Measurements from ENCODE around the gene ING2.

The ING2 gene

GRCh38 chr4:183467246-183467645 is 37.6 kb upstream of the ING2 start:
- no peaks in the 10 kb centered on the region for H3K4me1 ChIP-seq (ENCODE audit: low read length)
- H3K9ac ChIP-seq (ENCODE audit: low read length): no peak overlapping the region
- no peak overlapping the region for H2AFZ ChIP-seq (ENCODE audit: low read length)
- H3F3A ChIP-seq (ENCODE audit: insufficient read depth, low read length): no peaks in the 10 kb centered on the region
- no peaks in the 10 kb centered on the region for H3K9me3 ChIP-seq (replicated peaks; ENCODE audit: insufficient read depth, low read length)
- DNase-seq: no peak
- no peaks in the 10 kb centered on the region for H3K79me2 ChIP-seq (ENCODE audit: low read length)
- no peaks in the 10 kb centered on the region for H3K9me2 ChIP-seq (replicated peaks; ENCODE audit: insufficient read depth, low read length)
- TF ChIP-seq EZH2 (optimal IDR thresholded peaks at IDR 0.05; ENCODE audit: low read depth, low read length) (no peak), CTCF (IDR thresholded peaks at IDR 0.05; ENCODE audit: low read length) (no peak), EZH2phosphoT487 (IDR thresholded peaks at IDR 0.05; ENCODE audit: low read length) (no peak)
- no peak overlapping the region for H3K4me3 ChIP-seq (ENCODE audit: low read length)
- H3K27me3 ChIP-seq (replicated peaks; ENCODE audit: insufficient read depth, low read length): no peaks in the 10 kb centered on the region
- no peak overlapping the region for H3K27ac ChIP-seq (ENCODE audit: low read length)
- no peak overlapping the region for H3K4me2 ChIP-seq (ENCODE audit: low read depth, low read length)
- no peaks in the 10 kb centered on the region for H3K36me3 ChIP-seq (replicated peaks; ENCODE audit: insufficient read depth, low read length)
- no peaks in the 10 kb centered on the region for H4K20me1 ChIP-seq (ENCODE audit: insufficient read depth, low read length)

GRCh38 chr4:183468210-183469095 is 36.4 kb upstream of the ING2 start:
- Histone ChIP-seq H3K4me3 (ENCODE audit: low read length) (no peak overlapping the region), H3K9me2 (replicated peaks; ENCODE audit: insufficient read depth, low read length) (no peaks in the 10 kb centered on the region), H3K27ac (ENCODE audit: low read length) (no peak overlapping the region), H2AFZ (ENCODE audit: low read length) (no peak overlapping the region), H3K4me1 (ENCODE audit: low read length) (no peaks in the 10 kb centered on the region), H3K9ac (ENCODE audit: low read length) (no peak overlapping the region), H3F3A (ENCODE audit: insufficient read depth, low read length) (no peaks in the 10 kb centered on the region), H3K4me2 (ENCODE audit: low read depth, low read length) (no peak overlapping the region), H3K36me3 (replicated peaks; ENCODE audit: insufficient read depth, low read length) (no peaks in the 10 kb centered on the region), H3K9me3 (replicated peaks; ENCODE audit: insufficient read depth, low read length) (no peaks in the 10 kb centered on the region), H3K27me3 (replicated peaks; ENCODE audit: insufficient read depth, low read length) (no peaks in the 10 kb centered on the region), H4K20me1 (ENCODE audit: insufficient read depth, low read length) (no peaks in the 10 kb centered on the region), H3K79me2 (ENCODE audit: low read length) (no peaks in the 10 kb centered on the region)
- TF ChIP-seq CTCF (IDR thresholded peaks at IDR 0.05; ENCODE audit: low read length): no peak
- no peak for TF ChIP-seq EZH2phosphoT487 (IDR thresholded peaks at IDR 0.05; ENCODE audit: low read length)
- TF ChIP-seq EZH2 (optimal IDR thresholded peaks at IDR 0.05; ENCODE audit: low read depth, low read length): no peak
- no peak for DNase-seq

GRCh38 chr4:183469285-183469684 is 35.6 kb upstream of the ING2 start:
- Histone ChIP-seq H3F3A (ENCODE audit: insufficient read depth, low read length) (no peaks in the 10 kb centered on the region), H3K9me2 (replicated peaks; ENCODE audit: insufficient read depth, low read length) (no peaks in the 10 kb centered on the region), H3K4me3 (ENCODE audit: low read length) (no peak overlapping the region), H3K9me3 (replicated peaks; ENCODE audit: insufficient read depth, low read length) (no peaks in the 10 kb centered on the region), H3K36me3 (replicated peaks; ENCODE audit: insufficient read depth, low read length) (no peaks in the 10 kb centered on the region), H2AFZ (ENCODE audit: low read length) (no peak overlapping the region), H4K20me1 (ENCODE audit: insufficient read depth, low read length) (no peaks in the 10 kb centered on the region), H3K27me3 (replicated peaks; ENCODE audit: insufficient read depth, low read length) (no peaks in the 10 kb centered on the region), H3K4me1 (ENCODE audit: low read length) (no peaks in the 10 kb centered on the region), H3K9ac (ENCODE audit: low read length) (no peak overlapping the region), H3K79me2 (ENCODE audit: low read length) (no peaks in the 10 kb centered on the region), H3K27ac (ENCODE audit: low read length) (no peak overlapping the region), H3K4me2 (ENCODE audit: low read depth, low read length) (no peak overlapping the region)
- DNase-seq: no peak
- no peak for TF ChIP-seq EZH2 (optimal IDR thresholded peaks at IDR 0.05; ENCODE audit: low read depth, low read length)

GRCh38 chr4:183469936-183470335 is 34.9 kb upstream of the ING2 start:
- TF ChIP-seq CTCF (IDR thresholded peaks at IDR 0.05; ENCODE audit: low read length) (no peak), EZH2phosphoT487 (IDR thresholded peaks at IDR 0.05; ENCODE audit: low read length) (no peak), EZH2 (optimal IDR thresholded peaks at IDR 0.05; ENCODE audit: low read depth, low read length) (no peak)
- Histone ChIP-seq H3K36me3 (replicated peaks; ENCODE audit: insufficient read depth, low read length) (no peaks in the 10 kb centered on the region), H3K9me3 (replicated peaks; ENCODE audit: insufficient read depth, low read length) (no peaks in the 10 kb centered on the region), H3F3A (ENCODE audit: insufficient read depth, low read length) (no peaks in the 10 kb centered on the region), H3K27me3 (replicated peaks; ENCODE audit: insufficient read depth, low read length) (no peaks in the 10 kb centered on the region), H3K4me1 (ENCODE audit: low read length) (no peaks in the 10 kb centered on the region), H3K79me2 (ENCODE audit: low read length) (no peaks in the 10 kb centered on the region), H3K4me2 (ENCODE audit: low read depth, low read length) (no peak overlapping the region), H3K9me2 (replicated peaks; ENCODE audit: insufficient read depth, low read length) (no peaks in the 10 kb centered on the region), H3K4me3 (ENCODE audit: low read length) (no peak overlapping the region), H4K20me1 (ENCODE audit: insufficient read depth, low read length) (no peaks in the 10 kb centered on the region), H2AFZ (ENCODE audit: low read length) (no peak overlapping the region), H3K27ac (ENCODE audit: low read length) (no peak overlapping the region), H3K9ac (ENCODE audit: low read length) (no peak overlapping the region)
- no peak for DNase-seq
